A673 (cell line): ENCODE results near the gene VASH1.

Experiments used
- CTCF ChIP-seq: fragments of 300-800, 200-600 bp; sonication (generic); conservative IDR thresholded peaks from 2 replicates; pipeline ENCODE4 v1.5.1; 2017; ENCODE audit warnings: low read depth, mild to moderate bottlenecking, antibody characterized with exemption, low read length, moderate library complexity, mixed read lengths
- EZH2 ChIP-seq: fragments of 200-600 bp; sonication (generic); IDR thresholded peaks from 2 replicates; pipeline ENCODE4 v1.6.1; 2017; ENCODE audit warnings: borderline replicate concordance, low read depth, mild to moderate bottlenecking, mixed read lengths, antibody characterized with exemption, low read length; ENCODE audit not compliant: poor library complexity, severe bottlenecking

DNA sequence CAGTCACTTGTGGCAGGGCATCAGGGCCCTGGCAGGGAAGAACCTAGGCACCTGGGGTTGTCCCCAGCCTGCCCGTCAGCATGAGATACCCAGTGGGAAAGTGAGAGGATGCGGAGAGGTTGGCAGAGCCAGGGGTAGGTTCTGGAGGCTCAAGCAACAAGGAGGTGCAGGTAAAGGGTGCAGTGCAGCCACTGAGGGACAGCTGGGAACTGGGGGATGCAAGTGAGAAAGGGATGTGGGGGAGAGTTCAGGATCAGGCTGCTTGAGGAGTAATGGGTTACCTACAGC is 18.7 kb downstream of the VASH1 start:
- TF ChIP-seq CTCF (no peak), EZH2 (no peak)
